ENCODE results near the gene PLEKHG2. TPM values are rescaled to one million over a fixed set of nuclear protein-coding genes. Genes with fewer than 3 reads are reported as not detected.

The PLEKHG2 gene
- total and polyA plus RNA-seq, 2 experiments from 2014 or later: 25.3 to 34.0 TPM

DNA sequence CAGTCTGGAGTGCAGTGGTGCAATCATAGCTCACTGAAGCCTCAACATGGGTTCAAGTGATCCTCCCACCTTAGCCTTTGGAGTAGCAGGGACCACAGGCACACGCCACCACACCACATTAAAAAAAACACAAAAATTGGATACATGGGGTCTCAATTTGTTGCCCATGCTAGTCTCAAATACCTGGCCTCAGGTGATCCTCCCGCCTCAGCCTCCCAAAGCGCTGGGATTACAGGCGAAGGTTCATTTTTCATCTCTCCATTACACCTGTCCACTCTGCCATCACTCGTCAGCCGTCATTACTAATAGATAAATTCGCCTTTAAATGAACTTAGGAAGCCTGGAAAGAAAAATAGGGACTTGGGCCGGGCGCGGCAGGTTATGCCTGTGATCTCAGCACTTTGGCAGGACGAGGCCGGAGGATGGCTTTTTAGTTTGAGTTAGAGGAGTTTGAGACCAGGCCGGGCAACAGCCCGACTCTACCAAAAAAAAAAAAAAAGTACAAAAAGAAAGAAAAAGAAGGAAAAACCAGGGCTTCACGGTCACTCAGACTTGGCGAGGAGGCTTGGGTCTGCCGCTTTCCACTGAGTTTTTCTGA, 32.2 kb downstream of the PLEKHG2 start:
- peak overlapping the region; percentile 77 for H2AFZ ChIP-seq
- no peaks in the 10 kb centered on the region for H3K27me3 ChIP-seq
- peak overlapping the region; percentile 95 for H3K27ac ChIP-seq
- WGBS (ENCODE audit: low lambda C conversion rate, missing lambda C conversion rate): 12% methylated on average over 17 of the region's 17 CpGs
- H3K4me1 ChIP-seq (ENCODE audit: insufficient read depth): peaks cover 19% of the 10 kb centered on the region
- H3K4me2 ChIP-seq: peak overlapping the region; percentile 96
- H3K9me3 ChIP-seq (ENCODE audit: low read depth): no peaks in the 10 kb centered on the region
- H3K4me3 ChIP-seq: peak overlapping the region; percentile 63
- H3K79me2 ChIP-seq: peaks cover 50% of the 10 kb centered on the region
- DNase-seq (ENCODE audit: low spot score): no peak
- peaks cover 28% of the 10 kb centered on the region for H4K20me1 ChIP-seq (ENCODE audit: insufficient read depth, poor library complexity, severe bottlenecking)
- H3K9me2 ChIP-seq (replicated peaks; ENCODE audit: insufficient read depth): no peaks in the 10 kb centered on the region
- H3K36me3 ChIP-seq (replicated peaks; ENCODE audit: insufficient read depth, low read depth): no peaks in the 10 kb centered on the region
- TF ChIP-seq EZH2 (IDR thresholded peaks at IDR 0.05; ENCODE audit: borderline replicate concordance) (no peak), EZH2phosphoT487 (IDR thresholded peaks at IDR 0.05; ENCODE audit: low read depth, severe bottlenecking, unreplicated experiment) (no peak)
- TF ChIP-seq, protein P1, sequence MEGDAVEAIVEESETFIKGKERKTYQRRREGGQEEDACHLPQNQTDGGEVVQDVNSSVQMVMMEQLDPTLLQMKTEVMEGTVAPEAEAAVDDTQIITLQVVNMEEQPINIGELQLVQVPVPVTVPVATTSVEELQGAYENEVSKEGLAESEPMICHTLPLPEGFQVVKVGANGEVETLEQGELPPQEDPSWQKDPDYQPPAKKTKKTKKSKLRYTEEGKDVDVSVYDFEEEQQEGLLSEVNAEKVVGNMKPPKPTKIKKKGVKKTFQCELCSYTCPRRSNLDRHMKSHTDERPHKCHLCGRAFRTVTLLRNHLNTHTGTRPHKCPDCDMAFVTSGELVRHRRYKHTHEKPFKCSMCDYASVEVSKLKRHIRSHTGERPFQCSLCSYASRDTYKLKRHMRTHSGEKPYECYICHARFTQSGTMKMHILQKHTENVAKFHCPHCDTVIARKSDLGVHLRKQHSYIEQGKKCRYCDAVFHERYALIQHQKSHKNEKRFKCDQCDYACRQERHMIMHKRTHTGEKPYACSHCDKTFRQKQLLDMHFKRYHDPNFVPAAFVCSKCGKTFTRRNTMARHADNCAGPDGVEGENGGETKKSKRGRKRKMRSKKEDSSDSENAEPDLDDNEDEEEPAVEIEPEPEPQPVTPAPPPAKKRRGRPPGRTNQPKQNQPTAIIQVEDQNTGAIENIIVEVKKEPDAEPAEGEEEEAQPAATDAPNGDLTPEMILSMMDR (IDR thresholded peaks at IDR 0.05; ENCODE audit: poor library complexity): no peak

DNA sequence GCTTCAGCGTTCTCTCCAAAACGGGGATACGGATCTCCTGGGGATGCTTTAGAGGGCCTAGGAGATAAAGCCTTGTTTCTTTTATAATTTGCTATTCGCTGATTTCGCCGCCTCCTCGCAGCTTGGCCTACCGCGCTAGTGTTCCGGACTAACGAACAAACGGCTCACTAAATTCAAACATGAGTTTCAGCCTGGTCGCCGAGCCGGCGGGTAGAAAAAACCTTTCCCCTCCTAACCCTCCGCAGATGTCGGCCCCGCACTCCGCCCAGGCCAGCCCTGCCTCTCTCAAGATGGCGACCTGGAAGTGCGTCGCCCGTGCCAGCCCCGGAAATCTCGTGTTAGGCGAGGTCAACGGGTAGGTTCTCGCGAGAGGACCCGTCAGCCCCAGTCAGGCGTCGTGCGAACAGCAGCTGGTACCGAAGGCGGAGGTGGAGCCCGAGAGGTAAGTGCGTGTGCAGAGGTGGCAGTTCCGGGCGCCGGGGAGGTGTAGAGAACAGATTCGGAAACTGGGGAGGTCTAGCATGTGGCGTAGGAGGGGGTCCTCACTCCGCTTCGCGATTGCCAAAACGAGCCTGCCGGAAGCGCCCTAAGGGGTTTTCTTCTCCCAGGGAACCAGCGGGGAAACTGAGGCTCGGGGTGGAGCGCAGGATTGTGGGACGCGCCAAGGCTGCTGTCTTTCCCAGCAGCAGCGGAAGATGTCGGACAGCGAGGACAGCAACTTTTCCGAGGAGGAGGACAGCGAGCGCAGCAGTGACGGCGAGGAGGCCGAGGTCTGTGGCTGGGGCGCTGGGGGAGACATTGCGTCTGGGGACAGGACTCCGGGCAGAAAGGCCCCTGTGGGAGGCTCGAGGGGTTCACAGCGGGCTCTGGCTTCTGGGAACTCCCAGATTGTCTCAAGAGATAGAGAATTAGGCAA, 33.0 kb downstream of the PLEKHG2 start, which contains the start of gene SUPT5H:
TSS of gene SUPT5H (plus strand) at position 387 of the 916 bp plus-strand sequence. CDS start at position 696, 309 bp downstream.
- H4K20me1 ChIP-seq (ENCODE audit: insufficient read depth, poor library complexity, severe bottlenecking): peaks cover 35% of the 10 kb centered on the region
- H3K9me3 ChIP-seq (ENCODE audit: low read depth): no peaks in the 10 kb centered on the region
- peak within 1 kb of the TSS; percentile 63 for H3K4me3 ChIP-seq
- no peaks in the 10 kb centered on the region for H3K9me2 ChIP-seq (replicated peaks; ENCODE audit: insufficient read depth)
- H3K27me3 ChIP-seq: no peaks in the 10 kb centered on the region
- peak; percentile 99 for DNase-seq (ENCODE audit: low spot score)
- under 1% methylated on average over 68 of the region's 68 CpGs for WGBS (ENCODE audit: low lambda C conversion rate, missing lambda C conversion rate)
- TF ChIP-seq EZH2phosphoT487 (IDR thresholded peaks at IDR 0.05; ENCODE audit: low read depth, severe bottlenecking, unreplicated experiment): no peak
- TF ChIP-seq, protein P1 (IDR thresholded peaks at IDR 0.05; ENCODE audit: poor library complexity): no peak
- no peak for TF ChIP-seq EZH2 (IDR thresholded peaks at IDR 0.05; ENCODE audit: borderline replicate concordance)
- peaks cover 19% of the 10 kb centered on the region for H3K4me1 ChIP-seq (ENCODE audit: insufficient read depth)
- H3K4me2 ChIP-seq: peak within 1 kb of the TSS; percentile 96
- H2AFZ ChIP-seq: peak within 1 kb of the TSS; percentile 77
- no peaks in the 10 kb centered on the region for H3K36me3 ChIP-seq (replicated peaks; ENCODE audit: insufficient read depth, low read depth)
- peak within 1 kb of the TSS; percentile 95 for H3K27ac ChIP-seq
- H3K79me2 ChIP-seq: peaks cover 58% of the 10 kb centered on the region

DNA sequence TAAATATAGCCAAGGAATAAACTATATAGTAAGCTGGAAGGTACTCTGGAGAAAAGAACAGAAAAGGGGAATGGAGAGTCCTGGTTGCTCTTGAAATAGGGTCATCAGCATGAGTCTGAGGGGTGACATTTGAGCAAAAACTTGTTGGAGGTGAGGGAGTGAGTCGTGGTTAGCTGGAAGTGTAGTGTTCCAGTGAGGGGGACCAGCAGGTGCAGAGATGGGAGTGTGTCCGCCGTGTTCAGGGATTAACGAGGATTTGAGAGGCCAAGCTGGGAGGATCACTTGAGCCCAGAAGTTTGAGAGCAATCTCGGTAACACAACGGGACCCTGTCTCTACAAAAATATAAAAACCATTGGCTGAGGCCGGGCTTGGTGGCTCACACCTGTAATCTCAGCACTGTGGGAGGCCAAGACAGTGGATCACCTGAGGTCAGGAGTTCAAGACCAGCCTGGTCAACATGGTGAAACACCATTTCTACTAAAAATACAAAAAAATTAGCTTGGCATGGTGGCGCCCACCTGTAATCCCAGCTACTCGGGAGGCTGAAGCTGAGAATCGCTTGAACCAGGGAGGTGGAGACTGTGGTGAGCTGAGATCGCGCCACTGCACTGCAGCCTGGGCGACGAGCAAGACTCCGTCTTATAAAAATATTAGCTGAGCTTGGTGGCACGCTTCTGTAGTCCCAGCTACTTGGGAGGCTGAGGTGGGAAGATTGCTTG, 34.1 kb downstream of the PLEKHG2 start:
- TF ChIP-seq, protein P1 (IDR thresholded peaks at IDR 0.05; ENCODE audit: poor library complexity): no peak
- no peak for TF ChIP-seq EZH2 (IDR thresholded peaks at IDR 0.05; ENCODE audit: borderline replicate concordance)
- no peak for TF ChIP-seq EZH2phosphoT487 (IDR thresholded peaks at IDR 0.05; ENCODE audit: low read depth, severe bottlenecking, unreplicated experiment)
- H2AFZ ChIP-seq: no peak overlapping the region
- H3K27me3 ChIP-seq: no peaks in the 10 kb centered on the region
- 86% methylated on average over 16 of the region's 16 CpGs for WGBS (ENCODE audit: low lambda C conversion rate, missing lambda C conversion rate)
- peak overlapping the region; percentile 85 for H3K4me2 ChIP-seq
- peaks cover 68% of the 10 kb centered on the region for H3K79me2 ChIP-seq
- no peak for DNase-seq (ENCODE audit: low spot score)
- no peaks in the 10 kb centered on the region for H3K9me2 ChIP-seq (replicated peaks; ENCODE audit: insufficient read depth)
- no peaks in the 10 kb centered on the region for H3K36me3 ChIP-seq (replicated peaks; ENCODE audit: insufficient read depth, low read depth)
- peak overlapping the region; percentile 47 for H3K4me3 ChIP-seq
- no peaks in the 10 kb centered on the region for H3K9me3 ChIP-seq (ENCODE audit: low read depth)
- peaks cover 19% of the 10 kb centered on the region for H3K4me1 ChIP-seq (ENCODE audit: insufficient read depth)
- peaks cover 45% of the 10 kb centered on the region for H4K20me1 ChIP-seq (ENCODE audit: insufficient read depth, poor library complexity, severe bottlenecking)
- peak overlapping the region; percentile 95 for H3K27ac ChIP-seq
